GM18519 (cell line): ENCODE data around the gene ANO3.

Experiments used
- ATAC-seq: cut with Tn5 transposase; IDR thresholded peaks from one replicate; pipeline ENCODE4 v1.9.1; 2021; ENCODE audit warnings: mild to moderate bottlenecking, moderate library complexity; ENCODE audit not compliant: unreplicated experiment, low FRiP score

Gene ANO3

GRCh38 chr11:26700574-26701235 is 368.8 kb downstream of the ANO3 start:
- ATAC-seq: no peak

GRCh38 chr11:26702406-26702805 is 370.5 kb downstream of the ANO3 start:
- ATAC-seq: no peak

- ATAC-seq: no peak
Observed at GRCh38 chr11:26703411-26704191, 371.7 kb downstream of the ANO3 start.

- no peak for ATAC-seq
Observed at GRCh38 chr11:26704249-26704648, 372.3 kb downstream of the ANO3 start.

GRCh38 chr11:26706181-26706580 is 374.3 kb downstream of the ANO3 start:
- ATAC-seq: no peak

- ATAC-seq: no peak
Observed at GRCh38 chr11:26708736-26709456, 377.0 kb downstream of the ANO3 start.

GRCh38 chr11:26710489-26710888 is 378.6 kb downstream of the ANO3 start:
- ATAC-seq: no peak

- no peak for ATAC-seq
Observed at GRCh38 chr11:26712497-26712896, 380.6 kb downstream of the ANO3 start.
